RKO (cell line): ENCODE measurements around the gene MXRA7.
"Not testable (repeated sequence)": the region's sequence is repeated elsewhere in the genome, so short reads cannot be mapped to it uniquely, and the experiment has no call there.

Experiments
- DNase-seq: peaks from one replicate; pipeline ENCODE4 v3.0.0-alpha.2; 2016; ENCODE audit warnings: low spot score

The MXRA7 gene

GRCh38 chr17:76710863-76711611 is at the start of gene MXRA7:
Gene MXRA7 (minus strand): TSS chr17:76710965. CDS start chr17:76710946, 19 bp downstream.
- DNase-seq: peak; percentile 72

GRCh38 chr17:76758570-76758969 is 47.8 kb upstream of the MXRA7 start:
- DNase-seq: no peak

GRCh38 chr17:76757256-76757655 is 46.5 kb upstream of the MXRA7 start:
- DNase-seq: no peak

- DNase-seq: no peak
Measured at GRCh38 chr17:76755285-76755684, 44.5 kb upstream of the MXRA7 start.

- DNase-seq: no peak
Measured at GRCh38 chr17:76753061-76753961, 42.5 kb upstream of the MXRA7 start.

DNA sequence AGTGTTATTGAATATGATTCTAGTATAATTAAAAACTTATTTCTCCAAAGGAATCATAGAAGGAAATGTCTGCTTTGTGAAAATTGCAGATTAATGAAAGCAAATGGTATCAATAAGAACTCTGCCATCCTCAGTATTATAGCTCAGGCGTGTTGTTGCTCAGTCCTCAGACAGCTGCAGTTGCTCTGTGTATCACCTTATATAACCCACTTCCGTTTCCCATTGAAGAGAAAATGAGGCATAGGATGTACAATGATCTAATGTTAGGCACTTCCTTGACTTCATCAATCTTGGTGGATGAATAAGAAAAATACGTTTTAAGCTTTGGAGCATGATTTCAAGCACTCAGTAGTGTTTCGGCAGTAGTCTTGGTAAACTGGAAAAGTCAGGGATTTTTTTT is 41.2 kb upstream of the MXRA7 start:
- no peak for DNase-seq

DNA sequence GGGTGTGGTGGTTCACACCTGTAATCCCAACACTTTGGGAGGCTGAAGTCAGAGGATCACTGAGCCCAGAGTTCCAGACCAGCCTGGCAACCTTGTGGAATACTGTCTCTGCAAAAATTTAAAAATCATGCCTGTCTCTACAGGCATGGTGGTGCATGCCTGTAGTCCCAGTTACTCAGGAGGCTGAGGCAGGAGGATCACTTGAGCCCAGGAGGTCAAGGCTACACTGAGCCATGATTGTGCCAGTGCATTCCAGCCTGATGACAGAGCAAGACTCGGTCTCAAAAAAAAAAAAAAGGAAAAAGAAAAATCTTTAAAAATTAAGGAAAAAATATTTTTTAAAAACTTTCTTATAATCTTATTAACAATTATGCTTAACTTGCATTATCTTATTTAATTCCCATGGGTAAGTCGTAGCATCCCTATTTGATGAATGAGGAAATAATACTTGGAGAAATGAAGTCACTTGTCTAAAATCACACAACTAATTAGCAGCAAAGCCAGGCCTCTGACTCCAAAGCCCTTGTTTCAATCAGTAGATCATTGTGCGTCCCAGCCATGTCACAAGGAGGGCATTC is 40.7 kb upstream of the MXRA7 start:
- no peak for DNase-seq

DNA sequence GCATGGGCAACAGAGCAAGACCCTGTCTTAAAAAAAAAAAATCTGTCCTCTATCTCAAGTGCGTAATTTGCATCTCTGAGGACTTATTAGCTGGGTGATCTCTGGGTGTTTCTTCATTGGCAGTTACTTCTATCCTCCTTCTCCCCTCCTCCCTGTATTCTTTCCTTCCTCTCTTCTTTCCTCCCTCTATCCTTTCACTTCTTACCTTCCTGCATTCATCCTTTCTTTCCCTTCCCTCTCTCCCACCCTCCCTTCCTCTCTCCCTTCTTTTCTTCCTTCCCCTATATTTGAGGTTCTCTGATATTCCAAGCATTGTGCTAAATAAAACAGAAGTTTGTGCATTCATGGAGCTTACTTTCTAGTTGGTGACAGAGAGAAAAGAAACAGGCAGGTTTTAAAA is 37.9 kb upstream of the MXRA7 start:
- DNase-seq: no peak

- DNase-seq: no peak
Measured at GRCh38 chr17:76747716-76748363, 37.1 kb upstream of the MXRA7 start.

DNA sequence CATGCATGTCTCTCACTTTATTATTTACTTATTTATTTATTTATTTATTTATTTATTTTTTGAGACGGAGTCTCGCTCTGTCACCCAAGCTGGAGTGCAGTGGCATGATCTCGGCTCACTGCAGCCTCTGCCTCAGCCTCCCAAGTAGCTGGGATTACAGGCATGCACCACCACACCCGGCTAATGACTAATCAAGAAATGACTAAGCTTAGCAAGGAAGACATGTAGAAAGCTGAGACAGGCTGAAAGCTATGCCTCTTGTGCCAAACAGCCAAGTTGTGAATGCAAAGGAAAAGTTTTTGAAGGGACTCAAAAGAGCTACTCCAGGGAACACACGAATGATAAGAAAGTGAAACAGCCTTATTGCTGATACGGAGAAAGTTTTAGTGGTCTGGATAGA is 35.0 kb upstream of the MXRA7 start:
- peak; percentile 62 for DNase-seq

- no peak for DNase-seq
Measured at GRCh38 chr17:76744747-76745146, 34.0 kb upstream of the MXRA7 start.

- DNase-seq: peak; percentile 70
Measured at GRCh38 chr17:76742958-76743357, 32.2 kb upstream of the MXRA7 start.

DNA sequence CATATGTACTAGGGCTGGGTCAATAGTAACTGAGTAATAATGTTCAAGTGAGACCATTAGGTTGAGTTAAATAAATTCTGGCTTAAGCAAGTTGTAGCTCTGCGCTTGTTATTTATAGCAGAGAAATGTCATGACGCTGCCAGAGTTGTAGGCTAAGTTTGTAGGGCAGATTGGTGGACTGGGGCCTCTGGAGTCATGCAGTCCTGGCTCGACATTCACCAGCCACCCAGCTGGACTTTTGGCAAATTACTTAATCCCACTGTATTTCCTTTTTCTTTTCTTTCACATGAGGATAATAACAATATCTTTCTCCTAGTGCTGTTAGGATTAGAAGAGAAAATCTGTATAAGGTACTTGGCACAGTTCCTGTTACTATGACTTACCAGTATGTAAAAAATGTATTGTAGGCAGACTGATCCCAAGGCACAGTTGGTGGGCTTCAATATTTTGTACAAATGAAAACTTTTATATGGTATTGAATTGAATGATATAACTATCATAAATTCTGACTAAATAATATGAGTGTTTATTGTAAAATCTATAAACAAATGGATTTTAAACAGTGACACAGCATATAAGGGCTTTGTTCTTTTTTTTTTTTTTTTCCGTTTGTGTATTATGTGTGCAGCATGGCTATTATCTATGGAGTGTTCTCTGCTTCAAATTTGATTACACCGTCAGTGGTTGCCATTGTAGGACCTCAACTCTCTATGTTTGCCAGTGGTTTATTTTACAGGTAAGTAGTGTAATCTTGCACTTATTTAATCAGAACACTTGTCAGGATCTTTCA is 29.8 kb upstream of the MXRA7 start:
- no peak for DNase-seq

DNA sequence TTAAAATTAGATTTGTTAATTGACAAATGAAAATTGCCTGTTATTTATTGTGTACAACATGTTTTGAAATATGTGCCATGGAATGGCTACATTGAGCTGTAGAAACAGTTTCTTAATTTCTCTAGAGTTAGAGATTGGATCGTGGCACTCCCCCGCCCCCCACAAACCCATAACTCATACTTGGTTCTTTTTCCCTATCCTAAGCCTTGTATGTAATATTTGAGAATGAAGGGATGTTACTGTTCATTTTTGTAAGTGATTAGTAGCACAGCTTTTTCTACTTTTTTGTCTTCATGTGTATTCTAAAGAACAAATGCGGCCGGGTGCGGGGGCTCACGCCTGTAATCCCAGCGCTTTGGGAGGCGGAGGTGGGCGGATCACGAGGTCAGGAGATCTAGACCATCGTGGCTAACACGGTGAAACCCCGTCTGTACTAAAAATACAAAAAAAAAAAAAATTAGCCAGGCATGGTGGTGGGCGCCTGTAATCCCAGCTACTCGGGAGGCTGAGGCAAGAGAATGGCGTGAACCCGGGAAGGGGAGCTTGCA is 28.9 kb upstream of the MXRA7 start:
- DNase-seq: not testable (repeated sequence)

DNA sequence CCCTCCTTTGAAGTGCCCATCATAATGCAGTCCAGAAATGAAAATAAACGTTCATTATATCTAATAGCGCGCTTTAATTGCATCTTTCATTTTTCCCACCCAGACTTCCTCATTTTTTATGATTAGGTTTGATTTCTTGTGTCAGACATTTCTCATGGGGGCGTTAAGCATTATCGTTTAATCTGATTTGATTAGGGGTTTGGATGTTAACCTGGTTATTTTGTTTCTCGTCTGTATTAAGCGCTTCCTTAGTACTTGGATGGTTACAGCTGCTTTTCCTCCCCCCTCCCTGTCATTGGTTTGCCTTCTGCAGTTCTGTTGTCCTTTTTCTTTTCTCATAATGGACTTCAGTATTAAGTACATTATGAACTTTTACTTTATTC is 27.7 kb upstream of the MXRA7 start:
- no peak for DNase-seq

DNA sequence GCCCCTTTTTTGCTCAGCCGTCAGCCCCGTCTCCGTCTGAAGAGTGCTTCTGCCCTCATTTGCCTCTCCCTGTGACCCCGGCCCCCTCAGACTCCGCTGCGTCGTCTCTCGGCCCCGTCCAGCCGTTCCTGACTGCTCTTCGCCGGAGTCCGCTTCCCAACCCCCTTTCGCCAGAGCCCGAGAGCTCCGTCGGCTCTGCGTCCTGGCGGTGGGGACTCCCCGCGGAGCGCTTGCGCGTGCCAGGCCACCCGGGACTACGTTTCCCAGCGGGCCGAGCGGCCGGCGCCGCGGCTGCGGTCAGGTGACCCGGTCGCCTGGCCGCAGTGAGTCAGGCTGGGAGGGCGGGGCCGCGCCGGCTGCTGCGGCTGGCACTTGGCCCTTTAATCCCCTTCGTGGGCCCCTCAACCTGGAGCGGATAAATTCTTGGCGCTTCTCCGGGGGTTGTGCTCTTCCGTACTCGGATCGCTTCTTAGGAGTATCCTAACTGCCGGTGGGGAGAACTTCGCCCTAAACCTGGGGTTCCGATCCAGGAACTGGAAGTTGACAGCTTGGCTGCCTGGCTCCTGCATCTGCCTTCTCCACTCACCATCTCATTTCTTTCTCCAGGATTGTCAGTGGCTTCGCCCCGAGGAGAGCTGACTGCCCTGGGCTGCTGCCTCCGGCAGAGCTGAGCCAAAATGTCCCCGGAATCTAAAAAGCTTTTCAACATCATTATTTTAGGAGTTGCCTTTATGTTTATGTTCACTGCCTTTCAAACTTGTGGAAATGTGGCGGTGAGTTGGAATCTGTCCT is 27.1 kb upstream of the MXRA7 start, which contains the start of gene MFSD11:
MFSD11 (plus strand) TSS at position 444 of the 792 bp plus-strand sequence; CDS start at position 678, 234 bp downstream.
- DNase-seq: peak; percentile 94

DNA sequence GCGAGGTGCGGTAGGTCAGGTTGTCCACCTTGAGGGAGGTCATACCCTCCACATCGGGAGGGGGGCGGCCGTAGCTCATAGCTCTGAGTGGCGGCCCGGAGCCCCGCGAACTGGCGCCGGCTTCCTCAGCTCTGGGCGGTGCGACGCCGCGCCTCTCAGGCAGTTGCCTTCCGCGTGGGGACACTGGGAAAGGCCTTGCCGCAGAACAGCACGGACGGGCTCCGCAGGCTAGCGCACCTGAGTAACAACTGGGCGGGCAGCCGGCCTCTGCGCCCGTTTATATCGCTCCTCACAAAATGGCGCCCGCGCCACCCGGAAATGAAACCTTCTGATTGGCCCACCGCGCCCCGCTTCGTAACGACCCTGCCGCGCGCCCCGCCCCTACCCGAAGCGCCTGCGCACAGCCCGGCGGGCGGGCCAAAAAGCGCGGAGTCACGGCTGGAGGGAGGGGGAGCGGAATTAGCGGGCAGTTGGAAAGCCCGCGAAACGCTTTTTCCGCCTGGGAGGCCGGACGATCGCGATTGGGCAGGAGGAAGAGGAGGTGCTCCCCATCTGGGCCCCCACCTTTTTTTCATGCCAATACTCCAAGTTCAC is 26.4 kb upstream of the MXRA7 start, which contains the start of gene SRSF2:
SRSF2 (minus strand) TSS at position 250 of the 594 bp plus-strand sequence; CDS start at position 79, 171 bp downstream.
- DNase-seq: peak; percentile 97

GRCh38 chr17:76736349-76737081 is 25.8 kb upstream of the MXRA7 start:
- no peak for DNase-seq
